ENCODE data around the gene PSMB1. TPM values are rescaled to one million over a fixed set of nuclear protein-coding genes. Genes with fewer than 3 reads are reported as not detected.
A peak's percentile ranks its signal among the peaks of the same experiment; 100 is the strongest.

Gene PSMB1
- 208 TPM for total RNA-seq

DNA sequence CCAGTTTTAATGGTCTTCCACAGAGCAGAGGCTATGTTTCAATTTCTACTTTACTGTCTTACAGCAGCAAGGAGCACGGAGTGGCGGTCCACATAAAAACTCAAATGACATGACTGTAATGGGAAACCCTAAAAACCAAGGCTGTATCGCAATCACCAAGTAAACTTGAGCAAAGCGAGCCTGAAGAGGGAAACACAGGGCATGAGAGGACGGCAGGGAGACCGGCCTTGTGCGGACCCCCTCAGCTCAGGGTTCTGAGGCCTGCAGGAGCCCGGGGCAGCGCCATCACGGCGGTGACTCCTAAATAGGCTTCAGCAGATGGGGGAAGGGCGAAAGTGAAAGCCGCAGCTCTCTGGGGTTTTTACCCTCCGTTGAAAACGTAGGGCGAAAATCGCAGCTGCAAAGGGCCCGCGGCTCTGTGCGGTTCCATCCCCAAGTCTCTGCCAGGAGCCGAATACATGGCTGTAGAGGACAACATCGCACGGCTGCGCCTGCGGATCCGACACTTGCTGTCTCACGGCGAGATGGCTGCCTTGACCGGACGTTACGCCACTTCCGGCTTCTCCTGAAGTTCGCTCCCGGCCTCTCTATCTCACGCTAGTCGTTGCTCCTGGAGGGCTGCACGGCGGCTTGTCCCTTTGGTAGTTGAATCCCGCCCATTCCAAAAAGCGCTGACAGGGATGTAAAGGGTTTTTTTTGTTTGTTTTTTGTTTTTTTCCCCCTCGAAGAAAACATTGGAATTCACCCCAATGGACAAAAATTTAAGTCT is at the start of gene PSMB1:
PSMB1 (minus strand) TSS at position 543 of the 769 bp plus-strand sequence; CDS start at position 478, 65 bp downstream.
- peaks cover 38% of the 10 kb centered on the region for H3K4me1 ChIP-seq (ENCODE audit: insufficient read depth, low read length)

DNA sequence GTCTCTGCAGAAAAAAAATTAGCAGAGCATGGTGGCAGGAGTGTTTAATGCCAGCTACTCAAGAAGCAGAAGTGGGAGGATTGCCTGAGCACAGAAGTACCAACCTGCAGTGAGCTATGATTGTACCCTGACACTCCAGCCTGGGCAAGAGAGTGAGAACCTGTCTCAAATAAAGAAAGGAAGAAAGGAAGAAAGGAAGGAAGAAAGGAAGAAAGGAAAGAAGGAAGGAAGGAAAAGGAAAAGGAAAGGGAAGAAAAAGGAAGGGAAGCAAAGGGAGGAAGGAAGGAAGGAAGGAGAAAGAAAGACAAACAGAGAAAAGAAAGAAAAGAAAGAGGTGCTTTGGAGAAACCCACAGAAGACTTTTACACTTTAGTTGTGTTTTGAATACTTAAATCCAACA is 44.2 kb upstream of the PSMB1 start:
- Histone ChIP-seq H3K27me3 (ENCODE audit: insufficient read depth, low read length) (peaks cover 13% of the 10 kb centered on the region), H3K4me3 (ENCODE audit: low read length) (no peak overlapping the region), H3K4me1 (ENCODE audit: insufficient read depth, low read length) (no peaks in the 10 kb centered on the region), H3K9me3 (ENCODE audit: low read depth, low read length) (peaks cover 10% of the 10 kb centered on the region)

More for the DNA sequence above, at the start of gene PSMB1:
- Histone ChIP-seq H3K27me3 (ENCODE audit: insufficient read depth, low read length) (no peaks in the 10 kb centered on the region), H3K9me3 (ENCODE audit: low read depth, low read length) (no peaks in the 10 kb centered on the region), H3K4me3 (ENCODE audit: low read length) (peak within 1 kb of the TSS; percentile 86)

DNA sequence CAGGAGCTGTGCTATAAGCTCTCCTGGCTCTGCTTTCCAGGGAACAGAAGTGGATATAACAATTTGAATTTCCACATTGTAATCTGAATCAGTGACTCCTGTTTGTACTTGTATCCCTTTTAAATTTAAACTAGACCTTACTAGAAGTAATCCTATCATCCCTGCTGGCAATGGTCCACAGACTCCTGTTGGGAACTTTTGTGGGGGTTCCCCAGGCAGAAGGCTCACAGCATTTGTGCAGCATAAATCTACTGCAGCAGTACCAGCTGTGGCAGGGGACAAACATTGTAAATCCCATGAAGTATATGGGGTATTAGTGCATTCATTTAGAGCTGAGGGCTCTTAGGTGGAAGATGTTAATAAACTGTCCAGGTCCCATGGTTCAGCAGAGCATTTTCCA is 43.3 kb upstream of the PSMB1 start:
- no peaks in the 10 kb centered on the region for H3K4me1 ChIP-seq (ENCODE audit: insufficient read depth, low read length)
- H3K27me3 ChIP-seq (ENCODE audit: insufficient read depth, low read length): peaks cover 14% of the 10 kb centered on the region
- no peak overlapping the region for H3K4me3 ChIP-seq (ENCODE audit: low read length)
- H3K9me3 ChIP-seq (ENCODE audit: low read depth, low read length): peaks cover 16% of the 10 kb centered on the region

DNA sequence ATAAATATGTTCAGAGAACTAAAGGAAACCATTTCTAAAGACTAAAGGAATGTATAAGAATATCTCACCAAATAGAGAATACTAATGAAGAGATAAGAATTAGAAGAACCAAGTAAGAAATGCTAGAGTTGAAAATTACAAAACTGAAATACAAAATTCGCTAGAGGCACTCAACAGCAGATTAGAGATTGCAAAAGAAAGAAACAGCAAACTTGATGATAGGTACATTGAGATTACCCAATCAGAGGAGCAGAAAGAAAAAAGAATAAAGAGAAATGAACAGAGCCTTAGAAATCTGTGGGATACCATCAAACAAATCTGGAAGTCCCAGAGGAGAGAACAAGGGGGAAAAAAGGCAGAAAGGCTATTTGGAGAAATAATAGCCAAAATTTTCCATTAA is 37.6 kb upstream of the PSMB1 start:
- H3K9me3 ChIP-seq (ENCODE audit: low read depth, low read length): peaks cover 27% of the 10 kb centered on the region
- no peak overlapping the region for H3K4me3 ChIP-seq (ENCODE audit: low read length)
- no peaks in the 10 kb centered on the region for H3K4me1 ChIP-seq (ENCODE audit: insufficient read depth, low read length)
- peaks cover 23% of the 10 kb centered on the region for H3K27me3 ChIP-seq (ENCODE audit: insufficient read depth, low read length)

DNA sequence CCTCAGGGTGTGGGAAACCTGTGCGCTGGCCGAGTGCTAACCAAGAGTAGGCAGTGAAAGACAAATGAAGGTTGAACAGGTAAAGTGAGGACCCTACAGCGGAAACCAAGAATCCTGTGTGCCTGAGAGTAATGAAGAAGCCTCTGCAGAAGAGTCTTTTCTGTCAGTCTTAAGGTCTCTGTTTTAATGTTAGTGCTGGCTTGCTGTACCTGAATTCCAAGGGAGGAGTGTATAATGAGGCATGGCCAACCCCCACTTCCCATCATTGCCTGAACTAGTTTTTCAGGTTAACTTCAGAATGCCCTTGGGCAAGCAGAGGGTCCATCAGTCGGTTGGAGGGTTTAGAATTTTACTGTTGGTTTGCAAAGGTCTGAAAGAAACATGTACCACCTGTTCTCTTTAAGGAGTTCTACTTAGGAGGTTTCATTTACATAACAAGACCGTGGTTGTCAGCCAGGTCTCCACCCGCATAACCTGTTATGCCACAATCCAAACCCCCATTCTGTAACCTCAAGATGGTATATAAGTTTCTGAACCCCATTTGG is 31.9 kb upstream of the PSMB1 start:
- H3K27me3 ChIP-seq (ENCODE audit: insufficient read depth, low read length): peaks cover 6% of the 10 kb centered on the region
- H3K4me3 ChIP-seq (ENCODE audit: low read length): peak overlapping the region; percentile 66
- H3K4me1 ChIP-seq (ENCODE audit: insufficient read depth, low read length): peaks cover 18% of the 10 kb centered on the region
- H3K9me3 ChIP-seq (ENCODE audit: low read depth, low read length): no peaks in the 10 kb centered on the region

DNA sequence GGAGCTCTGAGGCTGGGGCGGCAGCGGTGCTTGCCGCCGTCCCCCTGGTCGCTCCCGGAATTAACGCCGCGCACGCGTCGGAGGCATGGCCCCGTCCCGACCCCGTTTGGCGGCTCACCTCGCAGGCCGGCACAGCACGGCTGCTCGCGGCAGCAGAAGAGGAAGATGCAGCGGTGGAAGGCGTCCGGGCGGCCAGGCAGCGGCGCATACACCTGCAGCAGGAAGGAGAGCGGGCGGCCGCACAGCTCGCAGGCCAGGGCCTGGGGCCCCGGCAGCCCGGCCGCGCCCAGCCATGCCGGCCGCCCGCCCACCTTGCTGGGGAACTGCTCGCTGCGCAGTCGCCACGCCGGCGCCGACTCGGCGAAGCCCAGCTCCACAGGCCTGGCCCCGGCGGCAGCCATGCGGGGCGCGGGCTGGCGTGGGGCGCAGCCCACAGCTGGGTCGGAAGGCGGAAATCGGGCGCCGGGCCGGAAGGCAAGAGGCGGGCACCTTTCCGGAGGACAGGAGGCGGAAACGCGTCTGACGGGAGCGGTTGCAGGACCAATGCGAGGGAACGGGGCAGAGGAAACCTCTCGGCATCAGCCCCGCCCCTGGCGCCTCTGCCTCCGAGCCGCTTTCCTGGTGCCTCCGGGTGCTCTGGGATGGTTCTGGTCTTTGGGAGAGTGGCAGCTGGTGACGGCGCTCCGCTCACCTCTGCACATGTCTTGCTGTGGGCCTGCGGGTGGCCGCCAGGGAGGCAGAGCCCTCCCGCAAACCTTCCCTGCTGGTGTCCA is 31.3 kb upstream of the PSMB1 start, which contains the start of gene PDCD2:
PDCD2 (minus strand) TSS at position 457 of the 773 bp plus-strand sequence; CDS start at position 401, 56 bp downstream.
- Histone ChIP-seq H3K4me3 (ENCODE audit: low read length) (peak within 1 kb of the TSS; percentile 66), H3K27me3 (ENCODE audit: insufficient read depth, low read length) (no peaks in the 10 kb centered on the region), H3K9me3 (ENCODE audit: low read depth, low read length) (no peaks in the 10 kb centered on the region), H3K4me1 (ENCODE audit: insufficient read depth, low read length) (peaks cover 18% of the 10 kb centered on the region)

DNA sequence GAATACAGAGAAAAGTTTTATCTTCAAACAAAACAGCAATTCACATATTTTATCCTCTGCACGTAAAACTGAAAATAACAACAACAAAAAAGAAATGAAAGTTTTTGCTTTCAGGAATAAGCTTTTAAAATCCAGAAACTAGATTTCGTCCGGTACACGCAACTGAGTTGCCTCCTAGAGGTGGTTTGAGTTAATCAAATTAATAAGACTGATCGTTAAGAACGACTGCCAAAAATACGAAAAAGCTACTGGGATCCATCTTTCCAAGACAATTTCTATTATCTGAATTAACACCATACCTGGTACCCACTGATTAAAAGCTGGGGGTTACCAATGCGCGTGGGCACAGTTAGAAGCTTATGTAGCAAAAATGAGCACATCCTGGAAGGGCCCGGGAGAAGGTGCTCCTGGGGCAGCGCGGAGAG is 30.7 kb upstream of the PSMB1 start:
- Histone ChIP-seq H3K4me3 (ENCODE audit: low read length) (peak overlapping the region; percentile 66), H3K4me1 (ENCODE audit: insufficient read depth, low read length) (peaks cover 18% of the 10 kb centered on the region), H3K9me3 (ENCODE audit: low read depth, low read length) (no peaks in the 10 kb centered on the region), H3K27me3 (ENCODE audit: insufficient read depth, low read length) (no peaks in the 10 kb centered on the region)

DNA sequence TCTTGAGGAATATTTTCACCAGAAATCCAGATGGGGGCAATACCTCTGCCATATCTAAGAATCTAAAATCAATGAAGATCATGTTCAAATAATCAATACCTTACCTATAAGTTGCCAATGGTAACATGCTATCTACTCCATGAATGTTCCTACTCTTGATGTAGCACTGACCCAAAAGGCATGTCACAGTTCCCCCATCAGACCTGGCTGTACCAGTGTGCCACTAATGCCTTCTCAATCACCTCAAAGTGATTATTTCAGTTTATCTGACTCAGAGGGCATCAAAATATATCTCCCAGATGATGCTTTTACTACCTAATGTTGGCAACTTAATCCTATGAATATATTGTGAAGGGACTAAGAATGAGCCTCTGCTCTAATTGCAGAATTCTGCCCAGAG is 25.8 kb upstream of the PSMB1 start:
- peaks cover 8% of the 10 kb centered on the region for H3K4me1 ChIP-seq (ENCODE audit: insufficient read depth, low read length)
- no peaks in the 10 kb centered on the region for H3K27me3 ChIP-seq (ENCODE audit: insufficient read depth, low read length)
- H3K4me3 ChIP-seq (ENCODE audit: low read length): no peak overlapping the region
- H3K9me3 ChIP-seq (ENCODE audit: low read depth, low read length): no peaks in the 10 kb centered on the region

DNA sequence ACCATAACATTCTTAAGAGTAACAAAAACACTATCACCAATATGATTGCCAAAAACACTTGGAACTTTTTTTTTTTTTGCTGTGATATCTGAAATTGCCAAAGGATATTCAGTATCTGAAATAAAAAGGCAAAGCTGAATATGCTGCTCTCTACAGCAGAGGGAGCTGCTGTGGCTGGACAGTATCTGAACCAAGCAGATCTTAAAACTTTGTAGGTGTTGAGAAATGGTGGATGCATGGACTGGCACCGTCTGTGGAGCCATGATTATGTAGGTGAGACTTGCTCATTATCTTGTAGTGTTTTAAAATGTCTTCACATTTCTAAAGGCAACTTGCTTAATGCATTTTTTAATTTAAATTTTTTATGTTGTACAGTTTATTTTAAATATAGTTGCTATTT is 22.1 kb upstream of the PSMB1 start:
- no peak overlapping the region for H3K4me3 ChIP-seq (ENCODE audit: low read length)
- H3K27me3 ChIP-seq (ENCODE audit: insufficient read depth, low read length): no peaks in the 10 kb centered on the region
- no peaks in the 10 kb centered on the region for H3K4me1 ChIP-seq (ENCODE audit: insufficient read depth, low read length)
- no peaks in the 10 kb centered on the region for H3K9me3 ChIP-seq (ENCODE audit: low read depth, low read length)

DNA sequence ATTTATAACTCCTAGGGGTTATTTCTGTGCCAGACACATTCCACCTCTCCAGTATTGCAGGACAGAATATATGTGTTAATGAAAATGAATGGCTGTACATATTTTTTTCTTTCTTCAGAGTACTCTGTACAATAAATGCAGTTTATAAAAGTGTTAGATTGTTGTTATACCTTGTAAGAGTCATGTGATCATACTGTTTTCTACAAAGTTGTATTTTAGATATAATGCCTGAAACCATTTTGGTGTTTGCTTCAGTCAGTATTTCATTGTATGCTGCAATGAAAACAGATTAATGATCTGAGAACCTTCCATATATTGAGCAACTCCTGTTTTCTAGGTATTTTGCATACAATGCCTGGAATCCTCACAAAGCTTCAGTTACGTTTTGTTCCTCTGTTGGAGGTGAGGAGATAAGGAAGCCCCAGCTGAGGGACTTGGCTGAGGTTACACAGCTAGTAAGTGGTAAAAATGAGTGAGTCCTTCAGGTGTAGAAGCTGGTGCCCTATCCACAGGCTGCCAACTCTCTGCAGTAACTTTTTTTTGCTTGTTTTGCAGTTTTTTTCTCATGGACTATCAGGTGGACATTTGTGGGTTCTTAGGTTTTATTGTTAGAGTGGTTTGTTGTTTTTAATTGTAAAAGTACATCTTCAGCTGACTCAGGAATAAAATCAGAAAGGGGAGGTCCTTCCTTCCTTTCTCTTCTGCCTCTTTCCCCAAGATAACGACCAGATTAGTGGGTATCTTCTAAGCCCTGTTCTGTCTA is 19.8 kb upstream of the PSMB1 start:
- no peaks in the 10 kb centered on the region for H3K4me1 ChIP-seq (ENCODE audit: insufficient read depth, low read length)
- H3K4me3 ChIP-seq (ENCODE audit: low read length): no peak overlapping the region
- H3K27me3 ChIP-seq (ENCODE audit: insufficient read depth, low read length): no peaks in the 10 kb centered on the region
- H3K9me3 ChIP-seq (ENCODE audit: low read depth, low read length): no peaks in the 10 kb centered on the region

DNA sequence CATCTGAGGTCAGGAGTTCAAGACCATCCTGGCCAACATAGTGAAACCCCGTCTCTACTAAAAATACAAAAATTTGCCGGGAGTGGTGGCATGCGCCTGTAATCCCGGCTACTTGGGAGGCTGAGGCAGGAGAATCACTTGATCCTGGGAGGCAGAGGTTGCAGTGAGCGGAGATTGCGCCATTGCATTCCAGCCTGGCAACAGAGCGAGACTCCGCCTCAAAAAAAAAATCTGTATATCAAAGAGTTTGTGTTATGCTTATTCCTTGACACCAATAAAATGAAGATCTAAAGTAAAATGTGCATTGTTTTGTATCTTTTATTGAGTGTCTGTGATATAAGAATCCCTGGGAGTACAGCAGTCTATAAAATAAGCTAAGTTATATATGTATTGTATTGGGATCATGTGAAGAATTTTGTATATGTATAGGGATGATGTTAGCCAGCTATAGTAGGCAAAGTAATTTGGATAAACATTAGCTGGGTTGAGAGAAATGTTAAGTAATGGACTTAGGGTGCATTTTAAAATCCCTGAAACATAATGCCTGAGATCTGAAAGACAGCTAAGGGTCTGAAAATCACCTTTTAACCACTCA is 11.9 kb upstream of the PSMB1 start:
- Histone ChIP-seq H3K9me3 (ENCODE audit: low read depth, low read length) (no peaks in the 10 kb centered on the region), H3K27me3 (ENCODE audit: insufficient read depth, low read length) (no peaks in the 10 kb centered on the region), H3K4me3 (ENCODE audit: low read length) (no peak overlapping the region), H3K4me1 (ENCODE audit: insufficient read depth, low read length) (no peaks in the 10 kb centered on the region)

DNA sequence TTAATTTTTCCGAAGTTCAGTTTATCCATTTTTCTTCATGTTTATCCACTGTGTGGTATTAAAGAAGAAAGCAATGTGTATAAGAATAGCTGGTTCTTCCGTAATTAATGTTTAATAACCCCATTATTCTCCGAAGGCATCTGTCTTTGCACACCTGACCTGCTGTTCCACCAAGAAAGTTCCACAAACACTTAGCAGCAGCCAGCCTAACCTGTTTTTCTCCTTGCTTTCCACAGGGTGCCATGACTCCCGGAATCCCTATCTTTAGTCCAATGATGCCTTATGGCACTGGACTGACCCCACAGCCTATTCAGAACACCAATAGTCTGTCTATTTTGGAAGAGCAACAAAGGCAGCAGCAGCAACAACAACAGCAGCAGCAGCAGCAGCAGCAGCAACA is 8.4 kb upstream of the PSMB1 start:
- Histone ChIP-seq H3K27me3 (ENCODE audit: insufficient read depth, low read length) (no peaks in the 10 kb centered on the region), H3K9me3 (ENCODE audit: low read depth, low read length) (no peaks in the 10 kb centered on the region), H3K4me3 (ENCODE audit: low read length) (no peak overlapping the region), H3K4me1 (ENCODE audit: insufficient read depth, low read length) (no peaks in the 10 kb centered on the region)

DNA sequence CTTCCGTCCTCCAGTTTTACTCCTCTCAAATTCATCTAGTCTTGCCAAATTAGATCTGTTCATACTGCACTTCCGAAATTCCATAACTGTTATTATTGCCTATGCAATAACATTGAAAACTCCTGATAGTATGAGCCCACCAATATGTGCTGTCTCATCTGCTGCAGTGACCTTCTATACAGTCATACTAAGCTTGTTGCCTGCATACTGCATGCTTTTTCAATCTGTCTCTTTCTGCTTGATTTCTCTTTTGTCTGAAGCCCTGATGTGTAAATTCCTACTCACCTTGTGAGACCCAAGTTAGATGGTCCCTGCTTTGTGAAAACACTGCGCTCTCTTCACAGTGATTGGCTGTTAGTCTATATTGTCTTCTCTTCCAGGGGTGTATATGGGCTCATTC is 2.2 kb upstream of the PSMB1 start:
- Histone ChIP-seq H3K4me3 (ENCODE audit: low read length) (no peak overlapping the region), H3K4me1 (ENCODE audit: insufficient read depth, low read length) (peaks cover 36% of the 10 kb centered on the region), H3K9me3 (ENCODE audit: low read depth, low read length) (no peaks in the 10 kb centered on the region), H3K27me3 (ENCODE audit: insufficient read depth, low read length) (no peaks in the 10 kb centered on the region)

DNA sequence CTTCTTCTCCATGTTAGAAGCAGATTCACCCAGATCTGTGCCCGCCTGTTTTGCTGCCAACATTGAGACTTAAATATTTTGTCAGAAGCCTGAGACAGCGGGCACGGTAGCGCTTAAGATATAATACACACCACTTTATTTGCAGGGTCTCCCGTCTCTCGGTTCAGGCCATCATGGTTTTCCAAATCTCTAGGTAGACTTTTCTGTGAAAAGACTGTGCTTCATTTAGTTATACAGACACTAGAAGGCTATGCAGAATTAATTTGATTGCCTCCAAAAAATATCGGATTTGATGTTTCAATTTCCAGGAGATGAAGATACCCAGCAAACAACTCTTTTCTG is 1.7 kb upstream of the PSMB1 start:
- H3K27me3 ChIP-seq (ENCODE audit: insufficient read depth, low read length): no peaks in the 10 kb centered on the region
- H3K4me3 ChIP-seq (ENCODE audit: low read length): peak overlapping the region; percentile 86
- H3K9me3 ChIP-seq (ENCODE audit: low read depth, low read length): no peaks in the 10 kb centered on the region
- H3K4me1 ChIP-seq (ENCODE audit: insufficient read depth, low read length): peaks cover 38% of the 10 kb centered on the region
